Breast epithelium (tissue), 4 donors: ENCODE data around the gene NKX6-2. TPM values are rescaled to one million over a fixed set of nuclear protein-coding genes. Genes with fewer than 3 reads are reported as not detected.

ENCODE experiments used
- DNase-seq, 2 donors: peaks; one replicate each; pipeline ENCODE4 v3.0.0-alpha.2; 2019; ENCODE audit warnings: low spot score in 2 of 2
- H3K27ac ChIP-seq, 2 donors: fragments of 200-600 bp; sonication (generic) in 1 of 2; one replicate each; pipeline ENCODE4 v1.5.1; 2016 to 2019; ENCODE audit warnings: mild to moderate bottlenecking in 1 of 2
- H3K27me3 ChIP-seq, 2 donors: fragments of 200-600 bp; sonication (generic) in 1 of 2; one replicate each; pipeline versions ENCODE4 v1.5.1 to v1.6.0; 2017 to 2019; ENCODE audit warnings: control low read depth in 1 of 2, mild to moderate bottlenecking in 1 of 2
- H3K36me3 ChIP-seq: fragments of 200-600 bp; one replicate; pipeline ENCODE4 v1.5.1; 2019
- H3K4me1 ChIP-seq, 2 donors: fragments of 200-600 bp; sonication (generic); one replicate each; pipeline ENCODE4 v1.5.1; 2016 to 2019; ENCODE audit warnings: control low read depth in 1 of 2
- H3K4me3 ChIP-seq, 3 donors: fragments of 200-600 bp; sonication (generic); 1 replicate in 2 of 3; 2 replicates in 1 of 3; pipeline ENCODE4 v1.5.1; 2016 to 2019; ENCODE audit warnings: mild to moderate bottlenecking in 3 of 3, moderate library complexity in 2 of 3
- H3K9me3 ChIP-seq, 2 donors: fragments of 200-600 bp; sonication (generic) in 1 of 2; one replicate each; pipeline ENCODE4 v1.5.1; 2016 to 2019; ENCODE audit warnings: control low read depth in 1 of 2
- POLR2A ChIP-seq: fragments of 450-650 bp; IDR thresholded peaks from one replicate; pipeline ENCODE4 v1.6.1; 2016; ENCODE audit warnings: antibody characterized with exemption, mild to moderate bottlenecking, moderate library complexity
- POLR2AphosphoS5 ChIP-seq, 3 donors: sonication (generic); formaldehyde crosslinking; IDR thresholded peaks; one replicate each; pipeline ENCODE4 v1.6.1; 2017; ENCODE audit warnings: antibody characterized with exemption in 3 of 3
- intact Hi-C: fragments of 100-400 bp; cut with DNase I; formaldehyde crosslinking; loops from one replicate; pipeline ENCODE4 v1.15.1; 2023; ENCODE audit warnings: low total_unique reads
- total RNA-seq, 3 donors: library from RNA; depleted of rRNA; stranded (reverse); fragments of >200 nt; gene quantifications; one replicate each; pipeline ENCODE4 v1.1.0, GENCODE V29; 2016
- TF ChIP-seq, protein P1 (sequence below), 3 donors: fragments of 450-650 bp; IDR thresholded peaks; one replicate each; pipeline ENCODE4 v1.5.1; 2016 to 2017; ENCODE audit warnings: antibody characterized with exemption in 3 of 3, mild to moderate bottlenecking in 3 of 3, moderate library complexity in 3 of 3

NKX6-2 gene
- total RNA-seq, 3 donors from 2014 or later: not detected

DNA sequence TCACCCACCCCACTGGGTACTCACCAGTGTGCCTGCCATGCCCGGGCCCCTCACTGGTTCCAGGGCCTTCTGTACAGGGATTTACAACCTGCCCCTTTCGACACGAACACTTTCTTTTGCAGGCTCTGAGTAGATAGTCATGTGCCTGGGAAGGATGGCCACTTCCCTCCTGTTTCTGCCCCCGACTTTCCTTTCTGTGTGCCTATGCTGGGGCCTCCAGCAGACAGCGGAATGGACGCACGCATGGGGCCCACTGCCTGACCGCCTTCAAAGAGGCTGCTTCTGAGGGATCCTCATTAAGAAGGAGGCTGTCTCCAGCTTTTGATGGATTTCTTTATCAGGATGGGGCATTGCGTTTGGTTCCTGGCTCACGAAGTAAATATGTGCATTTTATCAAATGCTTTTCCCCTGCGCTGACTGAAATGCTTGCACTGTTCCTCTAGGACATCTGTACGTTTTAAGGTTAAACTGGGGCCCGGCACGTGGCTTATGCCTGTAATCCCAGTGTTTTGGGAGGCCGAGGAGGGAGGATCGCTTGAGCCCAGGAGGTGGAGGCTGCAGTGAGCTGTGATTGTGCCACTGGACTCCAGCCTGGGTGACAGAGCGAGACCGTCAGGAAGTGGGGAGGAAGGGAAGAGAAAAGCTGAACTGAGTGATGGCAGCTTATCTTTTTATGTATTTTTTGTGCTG lies 29.4 kb upstream of the NKX6-2 start:
- Histone ChIP-seq H3K27ac (no peak overlapping the region), H3K4me1 (no peaks in the 10 kb centered on the region), H3K27me3 (peaks cover 0 to 66% of the 10 kb centered on the region in 2 donors), H3K4me3 (no peak overlapping the region), H3K36me3 (no peaks in the 10 kb centered on the region), H3K9me3 (no peaks in the 10 kb centered on the region)
- intact Hi-C loops: no loop called here
- DNase-seq: no peak
- TF ChIP-seq, protein P1, sequence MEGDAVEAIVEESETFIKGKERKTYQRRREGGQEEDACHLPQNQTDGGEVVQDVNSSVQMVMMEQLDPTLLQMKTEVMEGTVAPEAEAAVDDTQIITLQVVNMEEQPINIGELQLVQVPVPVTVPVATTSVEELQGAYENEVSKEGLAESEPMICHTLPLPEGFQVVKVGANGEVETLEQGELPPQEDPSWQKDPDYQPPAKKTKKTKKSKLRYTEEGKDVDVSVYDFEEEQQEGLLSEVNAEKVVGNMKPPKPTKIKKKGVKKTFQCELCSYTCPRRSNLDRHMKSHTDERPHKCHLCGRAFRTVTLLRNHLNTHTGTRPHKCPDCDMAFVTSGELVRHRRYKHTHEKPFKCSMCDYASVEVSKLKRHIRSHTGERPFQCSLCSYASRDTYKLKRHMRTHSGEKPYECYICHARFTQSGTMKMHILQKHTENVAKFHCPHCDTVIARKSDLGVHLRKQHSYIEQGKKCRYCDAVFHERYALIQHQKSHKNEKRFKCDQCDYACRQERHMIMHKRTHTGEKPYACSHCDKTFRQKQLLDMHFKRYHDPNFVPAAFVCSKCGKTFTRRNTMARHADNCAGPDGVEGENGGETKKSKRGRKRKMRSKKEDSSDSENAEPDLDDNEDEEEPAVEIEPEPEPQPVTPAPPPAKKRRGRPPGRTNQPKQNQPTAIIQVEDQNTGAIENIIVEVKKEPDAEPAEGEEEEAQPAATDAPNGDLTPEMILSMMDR (IDR thresholded peaks at IDR 0.05): no peak
- TF ChIP-seq POLR2AphosphoS5 (IDR thresholded peaks at IDR 0.05) (no peak), POLR2A (no peak)

DNA sequence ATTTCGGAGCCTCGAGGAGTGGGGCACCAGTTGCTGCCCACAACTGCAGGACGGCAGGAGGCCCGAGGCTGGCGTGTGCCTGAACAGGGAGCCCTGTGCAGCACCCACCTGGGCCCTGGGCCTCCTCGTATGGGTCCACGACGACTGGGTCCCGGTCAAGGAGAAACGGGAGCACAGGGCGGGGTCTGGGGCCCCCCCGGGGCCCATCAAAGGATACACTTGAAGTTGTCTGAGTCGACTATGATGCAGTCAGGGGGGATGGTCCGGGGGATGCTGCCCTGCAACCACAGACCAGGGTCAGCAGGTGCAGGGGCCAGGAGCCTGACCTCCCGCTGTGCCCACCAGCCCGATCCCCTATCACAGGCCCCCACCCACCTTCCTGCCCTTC lies 28.5 kb upstream of the NKX6-2 start:
- TF ChIP-seq, protein P1 (IDR thresholded peaks at IDR 0.05): no peak
- no peak for TF ChIP-seq POLR2AphosphoS5 (IDR thresholded peaks at IDR 0.05)
- TF ChIP-seq POLR2A: no peak
- DNase-seq: no peak
- Histone ChIP-seq H3K9me3 (no peaks in the 10 kb centered on the region), H3K36me3 (no peaks in the 10 kb centered on the region), H3K4me1 (no peaks in the 10 kb centered on the region), H3K27me3 (peaks cover 0 to 75% of the 10 kb centered on the region in 2 donors), H3K27ac (no peak overlapping the region), H3K4me3 (no peak overlapping the region)
- intact Hi-C loops: no loop called here

DNA sequence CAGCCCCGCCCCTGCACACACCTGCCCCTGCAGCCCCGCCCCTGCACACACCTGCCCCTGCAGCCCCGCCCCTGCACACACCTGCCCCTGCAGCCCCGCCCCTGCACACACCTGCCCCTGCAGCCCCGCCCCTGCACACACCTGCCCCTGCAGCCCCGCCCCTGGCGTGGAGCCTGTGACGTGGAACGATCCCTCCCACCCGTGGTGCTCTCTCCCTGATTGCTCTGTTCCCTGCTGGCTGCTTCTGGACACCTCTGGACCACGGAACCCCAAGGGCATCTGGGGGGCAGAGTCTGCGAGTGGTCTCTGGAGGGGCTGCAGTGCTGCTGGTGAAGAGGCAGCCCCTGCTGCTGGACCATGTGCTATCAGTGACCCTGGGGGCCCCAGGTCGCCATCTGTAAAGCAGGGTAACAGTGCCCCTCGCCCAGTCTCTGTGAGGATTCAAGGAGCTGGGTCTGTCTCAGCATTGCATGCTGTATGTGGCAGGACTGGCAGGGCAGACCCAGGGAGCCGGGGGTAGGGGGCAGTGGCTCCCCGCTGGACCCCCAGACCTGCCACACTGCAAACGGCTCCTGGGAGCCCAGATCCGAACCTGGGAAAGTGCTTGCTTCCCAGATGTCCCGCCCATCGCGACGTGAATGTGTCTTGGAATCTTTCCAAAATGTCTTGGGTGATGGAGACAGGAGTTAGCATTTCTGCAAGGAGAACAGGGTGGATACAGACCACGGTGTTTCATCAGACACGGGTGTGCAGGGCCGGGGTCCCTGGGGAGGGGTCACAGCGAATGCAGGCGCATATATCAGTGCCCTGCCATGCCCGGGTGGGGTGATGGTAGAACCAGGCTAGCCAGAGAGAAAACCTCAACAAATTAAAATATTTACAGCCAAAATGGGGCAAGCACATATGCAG lies 27.9 kb upstream of the NKX6-2 start:
- DNase-seq: no peak
- Histone ChIP-seq H3K9me3 (no peaks in the 10 kb centered on the region), H3K4me3 (no peak overlapping the region), H3K36me3 (no peaks in the 10 kb centered on the region), H3K27ac (no peak overlapping the region), H3K4me1 (no peaks in the 10 kb centered on the region), H3K27me3 (peaks cover 0 to 81% of the 10 kb centered on the region in 2 donors)
- intact Hi-C loops: no loop called here
- TF ChIP-seq, protein P1 (IDR thresholded peaks at IDR 0.05): no peak
- no peak for TF ChIP-seq POLR2AphosphoS5 (IDR thresholded peaks at IDR 0.05)
- TF ChIP-seq POLR2A: no peak

DNA sequence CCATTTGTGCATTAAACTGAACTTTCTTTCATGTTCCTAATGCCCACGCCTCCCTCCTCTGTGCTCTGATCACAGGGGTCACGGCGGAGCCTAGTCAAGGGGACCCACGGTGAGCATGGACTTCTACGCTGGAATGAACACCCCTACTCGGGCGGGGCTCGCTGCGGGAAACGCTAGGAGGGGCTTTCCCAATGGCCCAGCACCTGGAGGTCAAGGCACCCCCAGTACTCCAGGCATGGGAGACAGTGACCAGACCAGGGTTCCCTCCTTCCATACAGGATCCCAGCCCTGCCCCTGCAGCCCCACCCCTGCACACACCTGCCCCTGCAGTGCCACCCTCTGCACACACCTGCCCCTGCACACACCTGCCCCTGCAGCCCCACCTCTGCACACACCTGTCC lies 27.1 kb upstream of the NKX6-2 start:
- DNase-seq: no peak

More for the DNA sequence above, 27.1 kb upstream of the NKX6-2 start:
- Histone ChIP-seq H3K9me3 (no peaks in the 10 kb centered on the region), H3K4me1 (no peaks in the 10 kb centered on the region), H3K36me3 (no peaks in the 10 kb centered on the region), H3K27me3 (peaks cover 0 to 87% of the 10 kb centered on the region in 2 donors), H3K27ac (no peak overlapping the region), H3K4me3 (no peak overlapping the region)
- TF ChIP-seq POLR2AphosphoS5 (IDR thresholded peaks at IDR 0.05): no peak
- TF ChIP-seq, protein P1 (IDR thresholded peaks at IDR 0.05): no peak
- TF ChIP-seq POLR2A: no peak
- intact Hi-C loops: no loop called here
